ENCODE measurements around the gene CCDC124.

The CCDC124 gene

DNA sequence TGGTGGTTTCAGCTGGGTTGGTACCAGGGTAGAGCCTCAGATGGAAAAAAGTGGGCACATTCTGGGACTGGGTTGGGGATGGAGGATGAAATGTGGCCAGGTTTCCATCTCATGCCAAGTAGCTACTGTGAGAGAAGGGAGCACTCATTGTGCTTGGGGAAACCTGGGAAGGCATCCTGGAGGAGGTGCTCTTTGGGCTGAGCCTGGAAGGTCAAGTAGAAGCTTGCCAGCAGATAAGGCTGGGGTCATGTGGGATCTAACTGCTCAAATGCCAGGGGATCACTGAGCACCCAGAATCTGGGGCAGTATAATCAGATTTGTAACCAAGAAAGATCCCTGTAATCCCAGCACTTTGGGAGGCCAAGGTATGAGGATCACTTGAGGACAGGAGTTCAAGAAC is 25.1 kb downstream of the CCDC124 start:
- no peak overlapping the region for H3K4me3 ChIP-seq (ENCODE audit: low read length)
- peaks cover 53% of the 10 kb centered on the region for H3K27me3 ChIP-seq (replicated peaks; ENCODE audit: control insufficient read depth, insufficient read depth, low read length)
- no peak for DNase-seq (ENCODE audit: low read depth)
- no peaks in the 10 kb centered on the region for H3K9me3 ChIP-seq (ENCODE audit: control insufficient read depth, low read length)
- H3K9ac ChIP-seq (ENCODE audit: low read length) = no peak overlapping the region
- no peaks in the 10 kb centered on the region for H3K36me3 ChIP-seq (ENCODE audit: control insufficient read depth, insufficient read depth, low read length, severe bottlenecking)
- H3K4me1 ChIP-seq (ENCODE audit: control insufficient read depth, insufficient read depth, low read length) = no peaks in the 10 kb centered on the region

DNA sequence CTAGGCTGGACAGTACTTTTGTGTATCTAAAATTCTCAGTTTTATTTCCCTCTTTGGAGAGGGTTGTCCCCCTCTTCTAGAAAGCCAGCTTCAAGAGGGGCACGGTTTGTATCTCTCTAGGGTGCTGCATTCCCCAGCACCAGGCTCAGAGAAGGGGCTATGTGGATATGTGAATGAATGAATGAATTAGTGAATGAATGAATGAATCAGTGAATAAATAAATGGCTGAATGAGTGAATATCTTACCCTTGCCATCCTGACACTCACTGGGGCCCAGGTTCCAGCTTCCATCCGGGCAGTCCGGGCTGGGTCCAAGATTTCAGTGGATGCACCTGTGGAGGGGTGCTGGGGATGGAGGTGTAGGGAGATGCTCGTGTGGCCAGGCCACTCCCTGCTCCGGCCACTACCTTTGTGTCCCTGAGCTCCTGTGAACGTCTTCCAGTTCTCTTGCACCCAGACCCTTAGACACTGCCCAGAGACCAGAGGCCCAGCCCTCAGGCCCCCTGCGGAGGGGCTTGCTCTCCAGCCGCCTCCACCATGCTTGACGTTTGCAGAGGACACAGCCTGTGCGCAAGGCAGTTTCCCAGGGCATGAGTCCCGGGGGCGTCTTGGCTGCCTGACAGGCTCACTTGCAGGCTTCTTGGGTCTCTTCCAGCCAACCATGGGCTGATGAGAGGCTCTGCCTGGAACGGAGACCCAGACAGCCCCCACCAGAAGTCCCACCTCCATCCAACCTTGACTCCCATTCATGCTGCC is 31.3 kb downstream of the CCDC124 start:
- Histone ChIP-seq H3K4me1 (ENCODE audit: control insufficient read depth, insufficient read depth, low read length) (no peaks in the 10 kb centered on the region), H3K9me3 (ENCODE audit: control insufficient read depth, low read length) (no peaks in the 10 kb centered on the region), H3K4me3 (ENCODE audit: low read length) (no peak overlapping the region), H3K36me3 (ENCODE audit: control insufficient read depth, insufficient read depth, low read length, severe bottlenecking) (no peaks in the 10 kb centered on the region), H3K27me3 (replicated peaks; ENCODE audit: control insufficient read depth, insufficient read depth, low read length) (peaks cover 50% of the 10 kb centered on the region), H3K9ac (ENCODE audit: low read length) (no peak overlapping the region)
- DNase-seq (ENCODE audit: low read depth) = no peak

GRCh38 chr19:17965370-17966128 is 32.7 kb downstream of the CCDC124 start:
- Histone ChIP-seq H3K9ac (ENCODE audit: low read length) (no peak overlapping the region), H3K27me3 (replicated peaks; ENCODE audit: control insufficient read depth, insufficient read depth, low read length) (peaks cover 47% of the 10 kb centered on the region), H3K4me1 (ENCODE audit: control insufficient read depth, insufficient read depth, low read length) (no peaks in the 10 kb centered on the region), H3K4me3 (ENCODE audit: low read length) (no peak overlapping the region), H3K36me3 (ENCODE audit: control insufficient read depth, insufficient read depth, low read length, severe bottlenecking) (no peaks in the 10 kb centered on the region), H3K9me3 (ENCODE audit: control insufficient read depth, low read length) (no peaks in the 10 kb centered on the region)
- no peak for DNase-seq (ENCODE audit: low read depth)

- no peak for DNase-seq (ENCODE audit: low read depth)
- H3K9ac ChIP-seq (ENCODE audit: low read length) = no peak overlapping the region
- H3K4me3 ChIP-seq (ENCODE audit: low read length) = no peak overlapping the region
- H3K9me3 ChIP-seq (ENCODE audit: control insufficient read depth, low read length) = no peaks in the 10 kb centered on the region
- no peaks in the 10 kb centered on the region for H3K36me3 ChIP-seq (ENCODE audit: control insufficient read depth, insufficient read depth, low read length, severe bottlenecking)
- H3K27me3 ChIP-seq (replicated peaks; ENCODE audit: control insufficient read depth, insufficient read depth, low read length) = peaks cover 45% of the 10 kb centered on the region
- no peaks in the 10 kb centered on the region for H3K4me1 ChIP-seq (ENCODE audit: control insufficient read depth, insufficient read depth, low read length)
Observed at GRCh38 chr19:17966129-17966483, 33.3 kb downstream of the CCDC124 start.

DNA sequence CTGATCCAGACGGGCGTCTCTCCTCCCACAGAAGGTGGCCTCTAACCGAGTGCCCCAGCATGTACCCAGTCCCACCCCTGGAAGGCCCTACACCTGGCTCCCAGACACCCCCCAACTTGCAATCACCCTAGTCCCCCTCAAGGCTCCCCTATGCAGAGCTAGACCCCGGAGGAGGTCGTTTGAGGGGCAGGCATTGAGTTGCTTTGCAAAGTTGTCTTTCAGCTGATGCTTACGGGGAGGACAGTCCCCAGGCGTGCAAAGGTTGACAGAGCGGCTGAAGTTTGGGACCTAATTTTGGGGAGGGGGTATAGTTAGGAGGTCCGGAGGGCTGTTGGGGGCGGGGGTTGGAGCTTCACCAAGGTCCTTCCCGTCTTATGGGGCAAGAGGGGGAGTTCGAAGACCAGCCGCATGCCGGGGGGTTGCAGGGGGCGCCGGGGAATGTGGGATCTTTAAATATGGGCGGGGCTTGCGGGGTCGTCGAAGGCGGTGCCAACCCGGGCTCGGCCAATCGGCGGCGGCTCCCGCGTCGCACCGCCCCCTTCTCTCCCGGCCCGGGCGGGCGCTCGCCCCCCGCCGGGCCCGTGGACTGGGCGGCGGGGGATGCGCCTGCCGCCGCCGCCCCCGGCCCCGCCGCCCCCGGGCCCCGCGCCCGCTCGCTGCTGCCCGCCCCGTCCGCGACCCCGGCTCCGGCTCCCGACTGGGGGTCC is 33.9 kb downstream of the CCDC124 start, which contains the start of gene KCNN1:
TSS of gene KCNN1 (plus strand) at position 558 of the 707 bp plus-strand sequence. CDS start 6,782 bp downstream, outside the sequence.
- Histone ChIP-seq H3K27me3 (replicated peaks; ENCODE audit: control insufficient read depth, insufficient read depth, low read length) (peaks cover 42% of the 10 kb centered on the region), H3K4me1 (ENCODE audit: control insufficient read depth, insufficient read depth, low read length) (no peaks in the 10 kb centered on the region), H3K9me3 (ENCODE audit: control insufficient read depth, low read length) (no peaks in the 10 kb centered on the region), H3K4me3 (ENCODE audit: low read length) (no peak within 1 kb of the TSS), H3K9ac (ENCODE audit: low read length) (no peak within 1 kb of the TSS), H3K36me3 (ENCODE audit: control insufficient read depth, insufficient read depth, low read length, severe bottlenecking) (no peaks in the 10 kb centered on the region)
- peak; percentile 19 for DNase-seq (ENCODE audit: low read depth)

DNA sequence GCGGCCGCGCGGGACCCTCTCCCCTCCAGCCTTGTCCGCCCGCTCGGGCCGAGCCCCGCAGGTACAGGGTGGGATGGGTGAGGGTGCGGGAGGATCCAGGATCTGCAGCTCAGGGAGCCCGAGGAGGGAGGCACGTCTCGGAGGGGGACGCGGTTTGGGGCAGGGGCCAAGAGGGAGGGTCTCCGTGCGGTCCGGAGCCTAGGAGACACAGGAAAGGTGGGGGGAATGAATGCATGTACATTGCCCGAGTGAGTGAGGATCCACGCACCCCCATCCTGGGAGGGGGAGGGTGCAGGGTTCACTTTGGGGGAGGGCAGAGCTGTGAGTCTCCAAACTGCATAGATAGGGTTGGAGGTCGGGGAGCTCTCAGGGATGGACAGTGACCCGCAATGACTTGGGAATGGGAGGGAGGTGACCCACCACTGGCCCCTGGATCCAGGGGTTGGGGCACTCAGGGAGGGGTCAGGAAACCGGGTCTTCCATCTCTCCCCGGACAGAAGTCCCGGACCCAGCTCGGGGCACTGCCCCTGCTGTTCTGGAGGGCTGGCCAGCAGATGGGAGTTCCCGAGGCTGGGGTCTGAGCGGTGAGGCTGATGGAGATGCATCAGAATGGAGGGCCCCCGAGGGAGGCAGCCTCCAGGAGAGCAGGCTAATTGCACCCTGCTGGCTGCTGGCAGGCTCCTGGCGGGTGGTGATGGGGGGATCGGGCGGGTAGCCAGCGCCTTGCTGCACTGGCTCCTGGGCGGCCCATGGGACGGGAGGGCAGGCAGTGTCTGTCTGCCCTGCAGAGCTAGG is 34.6 kb downstream of the CCDC124 start:
- Histone ChIP-seq H3K27me3 (replicated peaks; ENCODE audit: control insufficient read depth, insufficient read depth, low read length) (peaks cover 41% of the 10 kb centered on the region), H3K36me3 (ENCODE audit: control insufficient read depth, insufficient read depth, low read length, severe bottlenecking) (no peaks in the 10 kb centered on the region), H3K9ac (ENCODE audit: low read length) (no peak overlapping the region), H3K4me3 (ENCODE audit: low read length) (no peak overlapping the region), H3K9me3 (ENCODE audit: control insufficient read depth, low read length) (no peaks in the 10 kb centered on the region), H3K4me1 (ENCODE audit: control insufficient read depth, insufficient read depth, low read length) (no peaks in the 10 kb centered on the region)
- no peak for DNase-seq (ENCODE audit: low read depth)

DNA sequence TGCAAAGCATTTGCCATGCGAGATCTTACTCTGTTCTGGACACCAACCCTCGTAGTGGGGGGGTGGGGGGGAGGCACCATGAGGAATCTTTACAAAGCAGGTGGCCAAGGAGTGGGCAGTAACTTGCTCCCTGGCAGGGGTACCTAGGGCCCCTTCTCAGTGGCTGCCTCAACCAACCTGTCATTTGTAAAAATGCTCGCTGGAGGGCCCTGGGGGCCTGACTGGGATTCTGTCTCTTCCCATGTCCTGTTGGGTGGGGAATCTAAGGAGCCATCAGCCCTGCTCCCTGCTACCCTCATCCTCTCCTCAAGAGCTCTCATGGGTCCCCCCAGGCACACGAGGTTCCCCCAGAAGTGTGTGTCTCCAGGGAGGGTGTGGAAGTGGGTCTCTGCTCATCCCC is 35.5 kb downstream of the CCDC124 start:
- Histone ChIP-seq H3K9me3 (ENCODE audit: control insufficient read depth, low read length) (no peaks in the 10 kb centered on the region), H3K36me3 (ENCODE audit: control insufficient read depth, insufficient read depth, low read length, severe bottlenecking) (no peaks in the 10 kb centered on the region), H3K27me3 (replicated peaks; ENCODE audit: control insufficient read depth, insufficient read depth, low read length) (peaks cover 40% of the 10 kb centered on the region), H3K4me1 (ENCODE audit: control insufficient read depth, insufficient read depth, low read length) (no peaks in the 10 kb centered on the region), H3K9ac (ENCODE audit: low read length) (no peak overlapping the region), H3K4me3 (ENCODE audit: low read length) (no peak overlapping the region)
- DNase-seq (ENCODE audit: low read depth) = no peak

GRCh38 chr19:17969096-17969792 is 36.4 kb downstream of the CCDC124 start:
- Histone ChIP-seq H3K9ac (ENCODE audit: low read length) (no peak overlapping the region), H3K4me3 (ENCODE audit: low read length) (no peak overlapping the region), H3K27me3 (replicated peaks; ENCODE audit: control insufficient read depth, insufficient read depth, low read length) (peaks cover 32% of the 10 kb centered on the region), H3K9me3 (ENCODE audit: control insufficient read depth, low read length) (no peaks in the 10 kb centered on the region), H3K4me1 (ENCODE audit: control insufficient read depth, insufficient read depth, low read length) (no peaks in the 10 kb centered on the region), H3K36me3 (ENCODE audit: control insufficient read depth, insufficient read depth, low read length, severe bottlenecking) (no peaks in the 10 kb centered on the region)
- no peak for DNase-seq (ENCODE audit: low read depth)

DNA sequence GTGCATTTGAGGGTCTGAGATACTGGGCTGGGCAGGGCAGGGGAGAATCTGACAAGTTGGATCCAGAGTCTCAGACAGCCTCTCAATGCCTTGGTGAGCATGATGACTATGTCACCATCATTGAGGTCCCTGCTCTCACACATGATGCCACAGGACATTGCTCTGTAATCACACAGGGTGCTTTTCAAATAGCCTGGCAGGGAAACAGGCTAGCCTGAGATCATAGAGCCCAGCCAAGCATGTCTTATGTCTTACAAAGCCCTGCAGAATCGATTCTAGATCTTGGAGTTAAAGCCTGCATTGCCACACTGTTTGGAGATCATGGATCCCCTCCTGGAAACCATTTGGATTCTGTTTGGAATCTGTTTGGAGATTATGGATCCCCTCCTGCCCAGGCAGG is 39.4 kb downstream of the CCDC124 start:
- Histone ChIP-seq H3K9ac (ENCODE audit: low read length) (no peak overlapping the region), H3K27me3 (replicated peaks; ENCODE audit: control insufficient read depth, insufficient read depth, low read length) (peaks cover 26% of the 10 kb centered on the region)
- no peak for DNase-seq (ENCODE audit: low read depth)

GRCh38 chr19:17973759-17974158 is 40.9 kb downstream of the CCDC124 start:
- no peaks in the 10 kb centered on the region for H3K4me1 ChIP-seq (ENCODE audit: control insufficient read depth, insufficient read depth, low read length)
- H3K27me3 ChIP-seq (replicated peaks; ENCODE audit: control insufficient read depth, insufficient read depth, low read length) = peaks cover 23% of the 10 kb centered on the region
- DNase-seq (ENCODE audit: low read depth) = no peak

More for the DNA sequence above, 39.4 kb downstream of the CCDC124 start:
- H3K4me1 ChIP-seq (ENCODE audit: control insufficient read depth, insufficient read depth, low read length) = no peaks in the 10 kb centered on the region
- no peaks in the 10 kb centered on the region for H3K36me3 ChIP-seq (ENCODE audit: control insufficient read depth, insufficient read depth, low read length, severe bottlenecking)
- no peaks in the 10 kb centered on the region for H3K9me3 ChIP-seq (ENCODE audit: control insufficient read depth, low read length)
- no peak overlapping the region for H3K4me3 ChIP-seq (ENCODE audit: low read length)

More at GRCh38 chr19:17973759-17974158, 40.9 kb downstream of the CCDC124 start:
- Histone ChIP-seq H3K9ac (ENCODE audit: low read length) (no peak overlapping the region), H3K4me3 (ENCODE audit: low read length) (no peak overlapping the region), H3K36me3 (ENCODE audit: control insufficient read depth, insufficient read depth, low read length, severe bottlenecking) (no peaks in the 10 kb centered on the region), H3K9me3 (ENCODE audit: control insufficient read depth, low read length) (no peaks in the 10 kb centered on the region)
